IMR-90 (cell line): ENCODE results near the gene CNOT3. TPM values are rescaled to one million over a fixed set of nuclear protein-coding genes. Genes with fewer than 3 reads are reported as not detected.

Experiments
- ATAC-seq: fragments of 200-7000 bp; cut with Tn5 transposase; 2 replicates; pipeline ENCODE4 v1.9.1; 2020; ENCODE audit warnings: low read depth, mild to moderate bottlenecking, moderate library complexity
- BruUV-seq: library from RNA; stranded (reverse); fragments of 400-500 nt; replicated peaks from 2 replicates; lab custom pipeline; 2021; lab: Mats Ljungman, UMichigan
- CTCF ChIA-PET: fragments of 300-600 bp; formaldehyde crosslinking; extraction: SDS; loops from one replicate; lab custom pipeline; 2021; ENCODE audit warnings: antibody characterized with exemption; lab: Yijun Ruan, JAX
- POLR2A ChIA-PET: fragments of 300-600 bp; sonication (Branson Sonifier 250); formaldehyde crosslinking; loops from one replicate; lab custom pipeline; 2022; ENCODE audit warnings: antibody characterized with exemption; ENCODE audit not compliant: unreplicated experiment; lab: Charles Lee
- DNase-seq: peaks from one replicate; pipeline ENCODE4 v3.0.0; 2013
- H2AFZ ChIP-seq: replicated peaks from 2 replicates; pipeline ENCODE3; 2013; ENCODE audit warnings: low read length, mild to moderate bottlenecking; ENCODE audit not compliant: poor library complexity
- H2AK5ac ChIP-seq: 2 replicates; pipeline ENCODE4 v1.6.1; 2013; ENCODE audit warnings: low read depth, low read length, inconsistent platforms
- H2AK9ac ChIP-seq: replicated peaks from 2 replicates; pipeline ENCODE3; 2013; ENCODE audit warnings: mild to moderate bottlenecking, low read depth, low read length, moderate library complexity; ENCODE audit not compliant: poor library complexity
- H2BK120ac ChIP-seq: 2 replicates; pipeline ENCODE4 v1.6.1; 2013; ENCODE audit warnings: low read depth, low read length, inconsistent platforms
- H2BK15ac ChIP-seq: 3 replicates; pipeline ENCODE4 v1.6.1; 2013; ENCODE audit warnings: low read depth, low read length, inconsistent platforms
- H2BK20ac ChIP-seq: 2 replicates; pipeline ENCODE4 v1.6.1; 2013; ENCODE audit warnings: low read depth, mild to moderate bottlenecking, inconsistent platforms, low read length, moderate library complexity
- H2BK5ac ChIP-seq: 2 replicates; pipeline ENCODE4 v1.6.1; 2013; ENCODE audit warnings: mild to moderate bottlenecking, low read depth, low read length, inconsistent platforms; ENCODE audit not compliant: poor library complexity, severe bottlenecking
- H3K14ac ChIP-seq: replicated peaks from 2 replicates; pipeline ENCODE4 v1.6.1; 2013; ENCODE audit warnings: low read depth, low read length, inconsistent platforms
- H3K18ac ChIP-seq: 2 replicates; pipeline ENCODE4 v1.6.1; 2013; ENCODE audit warnings: low read depth, low read length, control low read depth
- H3K23ac ChIP-seq: 2 replicates; pipeline ENCODE4 v1.6.1; 2013; ENCODE audit warnings: low read depth, low read length, inconsistent platforms
- H3K27ac ChIP-seq: 2 replicates; pipeline ENCODE4 v1.5.1; 2013; ENCODE audit warnings: mild to moderate bottlenecking, control low read depth, low read length; ENCODE audit not compliant: insufficient read depth
- H3K27me3 ChIP-seq: 2 replicates; pipeline ENCODE4 v1.6.1; 2013; ENCODE audit warnings: low read length; ENCODE audit not compliant: control insufficient read depth, insufficient read depth
- H3K36me3 ChIP-seq: 2 replicates; pipeline ENCODE4 v1.6.1; 2013; ENCODE audit warnings: low read length, mixed read lengths; ENCODE audit not compliant: control insufficient read depth, insufficient read depth
- H3K4ac ChIP-seq: 2 replicates; pipeline ENCODE4 v1.6.1; 2013; ENCODE audit warnings: low read depth, low read length, inconsistent platforms
- H3K4me1 ChIP-seq: 2 replicates; pipeline ENCODE4 v1.6.1; 2013; ENCODE audit warnings: low read length, mixed read lengths; ENCODE audit not compliant: control insufficient read depth, insufficient read depth
- H3K4me2 ChIP-seq: 2 replicates; pipeline ENCODE4 v1.6.1; 2013; ENCODE audit warnings: low read depth, mild to moderate bottlenecking, control low read depth, low read length, moderate library complexity
- H3K4me3 ChIP-seq: 2 replicates; pipeline ENCODE4 v1.5.1; 2013; ENCODE audit warnings: low read depth, mild to moderate bottlenecking, control low read depth, low read length, moderate library complexity; ENCODE audit not compliant: insufficient read depth
- H3K56ac ChIP-seq: 2 replicates; pipeline ENCODE4 v1.6.1; 2013; ENCODE audit warnings: low read length, inconsistent platforms; ENCODE audit not compliant: insufficient read depth; ENCODE audit errors: extremely low read depth
- H3K79me1 ChIP-seq, 2 experiments: 2 replicates each; pipeline ENCODE4 v1.6.1; 2013; ENCODE audit warnings: low read length in 2 of 2, inconsistent platforms in 1 of 2, low read depth in 1 of 2
- H3K9ac ChIP-seq: 2 replicates; pipeline ENCODE4 v1.6.1; 2013; ENCODE audit warnings: low read depth, low read length, control low read depth
- H3K9me1 ChIP-seq: 2 replicates; pipeline ENCODE4 v1.6.1; 2013; ENCODE audit warnings: low read length, inconsistent platforms; ENCODE audit not compliant: insufficient read depth
- H3K9me3 ChIP-seq: 2 replicates; pipeline ENCODE4 v1.6.1; 2013; ENCODE audit warnings: low read length; ENCODE audit not compliant: control insufficient read depth, insufficient read depth
- H4K20me1 ChIP-seq: 2 replicates; pipeline ENCODE4 v1.6.1; 2013; ENCODE audit warnings: low read length, inconsistent platforms; ENCODE audit not compliant: insufficient read depth
- H4K5ac ChIP-seq: 2 replicates; pipeline ENCODE4 v1.6.1; 2013; ENCODE audit warnings: mild to moderate bottlenecking, low read depth, low read length, control low read depth
- H4K8ac ChIP-seq, 2 experiments: 2 replicates each; pipeline ENCODE4 v1.6.1; 2013; ENCODE audit warnings: low read depth in 2 of 2, low read length in 2 of 2, control low read depth in 1 of 2, inconsistent platforms in 1 of 2
- H4K91ac ChIP-seq: 2 replicates; pipeline ENCODE4 v1.6.1; 2013; ENCODE audit warnings: low read depth, low read length, inconsistent platforms; ENCODE audit not compliant: insufficient read depth
- CEBPB ChIP-seq: IDR thresholded peaks from 2 replicates; pipeline ENCODE4 v1.6.1; 2012; ENCODE audit warnings: low read depth, low read length, improper control_type of control experiment
- CHD1 ChIP-seq: IDR thresholded peaks from 2 replicates; pipeline ENCODE4 v1.6.1; 2012; ENCODE audit warnings: low read depth, low read length, improper control_type of control experiment
- FOS ChIP-seq: fragments of 150-350 bp; IDR thresholded peaks from 2 replicates; pipeline ENCODE4 v1.6.1; 2016; ENCODE audit warnings: low read depth, low read length
- MAFK ChIP-seq: IDR thresholded peaks from 2 replicates; pipeline ENCODE4 v1.6.1; 2012; ENCODE audit warnings: low read depth, low read length, improper control_type of control experiment
- MAZ ChIP-seq: IDR thresholded peaks from 2 replicates; pipeline ENCODE4 v1.6.1; 2012; ENCODE audit warnings: low read depth, mild to moderate bottlenecking, low read length, improper control_type of control experiment, moderate library complexity, borderline replicate concordance
- POLR2A ChIP-seq: IDR thresholded peaks from 2 replicates; pipeline ENCODE4 v1.6.1; 2012; ENCODE audit warnings: mild to moderate bottlenecking, low read depth, low read length
- RAD21 ChIP-seq: IDR thresholded peaks from 2 replicates; pipeline ENCODE4 v1.6.1; 2012; ENCODE audit warnings: low read length, improper control_type of control experiment
- RFX5 ChIP-seq: IDR thresholded peaks from 2 replicates; pipeline ENCODE4 v1.8.0; 2012; ENCODE audit warnings: low read depth, mild to moderate bottlenecking, low read length, moderate library complexity
- WGBS, 2 experiments: methylation state at CpG; one replicate each; pipeline versions ENCODE4 v1.1.5 to v1.1.7; 2013; ENCODE audit warnings: missing lambda C conversion rate in 2 of 2; ENCODE audit not compliant: insufficient read length in 1 of 2; ENCODE audit errors: extremely low coverage in 2 of 2; 5-methylcytosine and 5-hydroxymethylcytosine counted together
- dilution Hi-C: fragments of 300-500 bp; cut with HindIII; formaldehyde crosslinking; loops from one replicate; pipeline ENCODE4 v1.14.3; 2018; ENCODE audit warnings: low sequenced_read_pairs; ENCODE audit not compliant: unreplicated experiment
- in situ Hi-C: fragments of 300-500 bp; cut with MboI; formaldehyde crosslinking; loops from 3 replicates; pipeline ENCODE4 v1.14.3; 2019; ENCODE audit warnings: low sequenced_read_pairs, inconsistent platforms, mixed read lengths
- intact Hi-C: fragments of 100-400 bp; cut with micrococcal nuclease; formaldehyde crosslinking; loops from 2 replicates; pipeline ENCODE4 v1.10.0; 2022
- polyA plus RNA-seq, 3 experiments: library from polyadenylated mRNA; depleted of rRNA; stranded (reverse); fragments of >200 nt; gene quantifications; 2 replicates each; pipeline ENCODE4 v1.2.3, GENCODE V29; 2012; ENCODE audit warnings: low replicate concordance in 1 of 3
- total RNA-seq: library from RNA; depleted of rRNA; stranded (reverse); fragments of >200 nt; gene quantifications from 2 replicates; pipeline ENCODE4 v1.2.3, GENCODE V29; 2012
- TF ChIP-seq, protein P1 (sequence below): conservative IDR thresholded peaks from 2 replicates; pipeline ENCODE4 v1.5.1; 2012; ENCODE audit warnings: mild to moderate bottlenecking, low read depth, low read length, improper control_type of control experiment

Gene CNOT3
- total and polyA plus RNA-seq, 2 of the 4 experiments (the other 2 are of a cell fraction), result 5.4 to 26.7 TPM

GRCh38 chr19:54178581-54179261 is 41.2 kb downstream of the CNOT3 start:
- no peak overlapping the region for H3K18ac ChIP-seq
- no peak overlapping the region for H3K4me3 ChIP-seq
- H4K5ac ChIP-seq, result no peak overlapping the region
- H4K91ac ChIP-seq, result no peak overlapping the region
- 75% methylated on average over 16 of the region's 23 CpGs; no CpG with 5 or more reads in 1 of the 2 experiments for WGBS, 2 experiments
- in situ Hi-C loops, result no loop called here
- dilution Hi-C loops, result no loop called here
- ATAC-seq (peak; percentile 56; the same call in 1 of the 2 replicates), DNase-seq (no peak)
- H3K14ac ChIP-seq, result no peak overlapping the region
- H3K9ac ChIP-seq, result no peak overlapping the region
- no peaks in the 10 kb centered on the region for H3K4me1 ChIP-seq
- no peak overlapping the region for H3K4ac ChIP-seq
- H3K56ac ChIP-seq, result no peak overlapping the region
- no peaks in the 10 kb centered on the region for H3K9me1 ChIP-seq
- peaks cover 4 to 9% of the 10 kb centered on the region in 2 experiments; a peak in 3 of 4 replicates for H3K79me1 ChIP-seq
- H2BK120ac ChIP-seq, result no peak overlapping the region
- H2BK5ac ChIP-seq, result no peak overlapping the region
- no peaks in the 10 kb centered on the region for H3K27me3 ChIP-seq
- intact Hi-C loops, result no loop called here
- H3K9me3 ChIP-seq, result no peaks in the 10 kb centered on the region
- no peak overlapping the region for H2BK20ac ChIP-seq
- H2BK15ac ChIP-seq, result no peak overlapping the region
- POLR2A ChIA-PET, result no interaction called here
- peaks cover 9% of the 10 kb centered on the region for H4K20me1 ChIP-seq
- H4K8ac ChIP-seq, result no peak overlapping the region
- H3K23ac ChIP-seq, result no peak overlapping the region
- no peak overlapping the region for H3K4me2 ChIP-seq
- CTCF ChIA-PET, result no interaction called here
- no peak overlapping the region for H3K27ac ChIP-seq
- H3K36me3 ChIP-seq, result peaks cover 45% of the 10 kb centered on the region
- H2AFZ ChIP-seq, result no peak overlapping the region
- no peak overlapping the region for H2AK9ac ChIP-seq
- TF ChIP-seq CEBPB, result no peak
- TF ChIP-seq RAD21, result no peak
- TF ChIP-seq CHD1, result no peak
- TF ChIP-seq RFX5, result no peak
- no peak for TF ChIP-seq POLR2A
- no peak for TF ChIP-seq MAFK
- TF ChIP-seq, protein P1, sequence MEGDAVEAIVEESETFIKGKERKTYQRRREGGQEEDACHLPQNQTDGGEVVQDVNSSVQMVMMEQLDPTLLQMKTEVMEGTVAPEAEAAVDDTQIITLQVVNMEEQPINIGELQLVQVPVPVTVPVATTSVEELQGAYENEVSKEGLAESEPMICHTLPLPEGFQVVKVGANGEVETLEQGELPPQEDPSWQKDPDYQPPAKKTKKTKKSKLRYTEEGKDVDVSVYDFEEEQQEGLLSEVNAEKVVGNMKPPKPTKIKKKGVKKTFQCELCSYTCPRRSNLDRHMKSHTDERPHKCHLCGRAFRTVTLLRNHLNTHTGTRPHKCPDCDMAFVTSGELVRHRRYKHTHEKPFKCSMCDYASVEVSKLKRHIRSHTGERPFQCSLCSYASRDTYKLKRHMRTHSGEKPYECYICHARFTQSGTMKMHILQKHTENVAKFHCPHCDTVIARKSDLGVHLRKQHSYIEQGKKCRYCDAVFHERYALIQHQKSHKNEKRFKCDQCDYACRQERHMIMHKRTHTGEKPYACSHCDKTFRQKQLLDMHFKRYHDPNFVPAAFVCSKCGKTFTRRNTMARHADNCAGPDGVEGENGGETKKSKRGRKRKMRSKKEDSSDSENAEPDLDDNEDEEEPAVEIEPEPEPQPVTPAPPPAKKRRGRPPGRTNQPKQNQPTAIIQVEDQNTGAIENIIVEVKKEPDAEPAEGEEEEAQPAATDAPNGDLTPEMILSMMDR, result no peak
- no peak for TF ChIP-seq FOS
- no peak for TF ChIP-seq MAZ
- no TSS peak for BruUV-seq
- H2AK5ac ChIP-seq, result no peak overlapping the region
